ENCODE data around the gene DNAJC3. TPM values are rescaled to one million over a fixed set of nuclear protein-coding genes. Genes with fewer than 3 reads are reported as not detected.

The DNAJC3 gene
- total RNA-seq, 1 experiment from 2014 or later, result 113 TPM

DNA sequence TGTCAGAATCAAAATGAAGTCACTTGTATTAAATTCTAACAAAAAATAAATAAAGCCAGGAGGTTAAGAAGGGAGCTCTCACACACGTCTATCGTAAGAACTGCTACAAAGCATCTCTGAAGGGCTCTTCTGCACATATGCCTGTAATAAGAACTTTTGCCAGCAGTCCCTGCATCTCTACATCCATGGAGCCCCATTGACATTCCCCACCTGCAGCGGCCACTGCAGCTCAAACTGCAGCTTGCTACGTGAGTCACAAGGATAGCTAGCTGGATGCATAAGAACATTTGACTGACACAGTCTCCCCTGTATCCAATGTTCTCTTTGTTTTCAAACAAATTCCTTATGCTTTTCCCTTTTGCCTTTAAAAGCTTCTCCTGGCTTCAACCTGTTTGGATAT, 68.3 kb downstream of the DNAJC3 start:
- Mint-ChIP-seq H3K27ac (ENCODE audit: low read depth, unreplicated experiment) (no peak overlapping the region), H3K9me3 (ENCODE audit: unreplicated experiment) (no peaks in the 10 kb centered on the region), H3K4me1 (ENCODE audit: insufficient read depth, unreplicated experiment) (peaks cover 29% of the 10 kb centered on the region), H3K27me3 (ENCODE audit: insufficient read depth, unreplicated experiment) (no peaks in the 10 kb centered on the region), H3K4me3 (ENCODE audit: unreplicated experiment) (no peak overlapping the region), H3K36me3 (ENCODE audit: insufficient read depth, unreplicated experiment) (peaks cover 6% of the 10 kb centered on the region)
- TF ChIP-seq, protein P1, sequence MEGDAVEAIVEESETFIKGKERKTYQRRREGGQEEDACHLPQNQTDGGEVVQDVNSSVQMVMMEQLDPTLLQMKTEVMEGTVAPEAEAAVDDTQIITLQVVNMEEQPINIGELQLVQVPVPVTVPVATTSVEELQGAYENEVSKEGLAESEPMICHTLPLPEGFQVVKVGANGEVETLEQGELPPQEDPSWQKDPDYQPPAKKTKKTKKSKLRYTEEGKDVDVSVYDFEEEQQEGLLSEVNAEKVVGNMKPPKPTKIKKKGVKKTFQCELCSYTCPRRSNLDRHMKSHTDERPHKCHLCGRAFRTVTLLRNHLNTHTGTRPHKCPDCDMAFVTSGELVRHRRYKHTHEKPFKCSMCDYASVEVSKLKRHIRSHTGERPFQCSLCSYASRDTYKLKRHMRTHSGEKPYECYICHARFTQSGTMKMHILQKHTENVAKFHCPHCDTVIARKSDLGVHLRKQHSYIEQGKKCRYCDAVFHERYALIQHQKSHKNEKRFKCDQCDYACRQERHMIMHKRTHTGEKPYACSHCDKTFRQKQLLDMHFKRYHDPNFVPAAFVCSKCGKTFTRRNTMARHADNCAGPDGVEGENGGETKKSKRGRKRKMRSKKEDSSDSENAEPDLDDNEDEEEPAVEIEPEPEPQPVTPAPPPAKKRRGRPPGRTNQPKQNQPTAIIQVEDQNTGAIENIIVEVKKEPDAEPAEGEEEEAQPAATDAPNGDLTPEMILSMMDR (IDR thresholded peaks at IDR 0.05; ENCODE audit: unreplicated experiment), result no peak
- POLR2A ChIA-PET, result interaction anchor here (0.9 to 1.8 kb wide), 2 partner anchors 26 to 69 kb away, joined by 3 to 7 read pairs; partner anchors contain the start of gene DNAJC3
- BruUV-seq (replicated peaks), result no TSS peak
- CTCF ChIA-PET, result interaction anchor here (0.6 to 2.0 kb wide), 6 partner anchors 13 to 1364 kb away, joined by 3 to 6 read pairs (median 3); no protein-coding TSS in a partner anchor
- no peak for DNase-seq (ENCODE audit: unreplicated experiment)
- intact Hi-C loops (cut with micrococcal nuclease), result no loop called here

DNA sequence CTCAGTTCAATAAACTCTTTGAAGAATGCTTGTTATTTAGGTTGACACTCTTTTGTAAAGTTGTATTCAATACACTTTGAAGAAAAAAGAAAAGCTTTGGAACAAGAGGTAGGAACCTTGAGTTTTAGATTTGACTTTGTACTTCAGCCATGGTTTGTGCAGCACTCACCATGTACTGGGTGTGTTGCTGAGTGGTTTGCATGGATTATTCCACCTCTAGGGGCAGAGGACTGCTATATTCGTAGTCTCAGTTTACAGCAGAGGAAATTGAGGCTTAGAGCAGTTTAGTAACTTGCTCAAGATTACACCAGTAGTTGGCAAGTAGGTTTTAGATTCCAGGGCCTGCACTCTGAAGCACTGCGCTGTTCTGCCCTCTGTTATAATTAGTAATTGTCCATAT, 68.8 kb downstream of the DNAJC3 start:
- Mint-ChIP-seq H3K4me3 (ENCODE audit: unreplicated experiment) (no peak overlapping the region), H3K36me3 (ENCODE audit: insufficient read depth, unreplicated experiment) (peaks cover 6% of the 10 kb centered on the region), H3K4me1 (ENCODE audit: insufficient read depth, unreplicated experiment) (peaks cover 27% of the 10 kb centered on the region), H3K27me3 (ENCODE audit: insufficient read depth, unreplicated experiment) (no peaks in the 10 kb centered on the region), H3K27ac (ENCODE audit: low read depth, unreplicated experiment) (no peak overlapping the region), H3K9me3 (ENCODE audit: unreplicated experiment) (no peaks in the 10 kb centered on the region)
- POLR2A ChIA-PET, result interaction anchor here (1.8 kb wide), 1 partner anchor 69 kb away, joined by 7 read pairs; the partner anchor contains the start of gene DNAJC3
- no TSS peak for BruUV-seq (replicated peaks)
- no peak for DNase-seq (ENCODE audit: unreplicated experiment)
- TF ChIP-seq, protein P1 (IDR thresholded peaks at IDR 0.05; ENCODE audit: unreplicated experiment), result no peak
- intact Hi-C loops (cut with micrococcal nuclease), result no loop called here
- CTCF ChIA-PET, result interaction anchor here (0.8 to 2.0 kb wide), 3 partner anchors 12 to 88 kb away, joined by 3 to 6 read pairs (median 3); no protein-coding TSS in a partner anchor

DNA sequence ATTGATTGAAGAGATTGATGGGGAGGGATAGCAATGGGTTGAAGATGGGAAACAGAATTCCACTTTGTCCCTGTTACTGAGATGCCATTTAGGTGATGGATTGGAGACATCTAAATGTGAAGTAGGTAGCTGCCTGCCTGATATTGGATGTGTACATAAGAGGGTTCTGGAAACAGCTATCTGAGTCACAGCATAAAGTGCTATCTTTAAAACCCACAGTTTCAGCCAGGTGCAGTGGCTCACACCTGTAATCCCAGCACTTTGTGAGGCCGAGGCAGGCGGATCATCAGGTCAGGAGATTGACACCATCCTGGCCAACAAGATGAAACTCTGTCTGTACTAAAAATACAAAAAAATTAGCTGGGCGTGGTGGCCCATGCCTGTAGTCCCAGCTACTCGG, 72.6 kb downstream of the DNAJC3 start:
- DNase-seq (ENCODE audit: unreplicated experiment), result no peak
- Mint-ChIP-seq H3K27ac (ENCODE audit: low read depth, unreplicated experiment) (no peak overlapping the region), H3K27me3 (ENCODE audit: insufficient read depth, unreplicated experiment) (no peaks in the 10 kb centered on the region), H3K4me3 (ENCODE audit: unreplicated experiment) (no peak overlapping the region), H3K36me3 (ENCODE audit: insufficient read depth, unreplicated experiment) (no peaks in the 10 kb centered on the region), H3K9me3 (ENCODE audit: unreplicated experiment) (peaks cover 11% of the 10 kb centered on the region), H3K4me1 (ENCODE audit: insufficient read depth, unreplicated experiment) (peaks cover 15% of the 10 kb centered on the region)
- TF ChIP-seq, protein P1 (IDR thresholded peaks at IDR 0.05; ENCODE audit: unreplicated experiment), result no peak
- ChIA-PET POLR2A (interaction anchor here (0.5 to 2.4 kb wide), 5 partner anchors 26 to 1618 kb away, joined by 3 to 17 read pairs (median 5); partner anchors contain the start of gene DNAJC3), CTCF (interaction anchor here (1.0 to 2.2 kb wide), 4 partner anchors 34 to 125 kb away, joined by 4 to 8 read pairs (median 5); no protein-coding TSS in a partner anchor)
- intact Hi-C loops (cut with micrococcal nuclease), result no loop called here
- no TSS peak for BruUV-seq (replicated peaks)

DNA sequence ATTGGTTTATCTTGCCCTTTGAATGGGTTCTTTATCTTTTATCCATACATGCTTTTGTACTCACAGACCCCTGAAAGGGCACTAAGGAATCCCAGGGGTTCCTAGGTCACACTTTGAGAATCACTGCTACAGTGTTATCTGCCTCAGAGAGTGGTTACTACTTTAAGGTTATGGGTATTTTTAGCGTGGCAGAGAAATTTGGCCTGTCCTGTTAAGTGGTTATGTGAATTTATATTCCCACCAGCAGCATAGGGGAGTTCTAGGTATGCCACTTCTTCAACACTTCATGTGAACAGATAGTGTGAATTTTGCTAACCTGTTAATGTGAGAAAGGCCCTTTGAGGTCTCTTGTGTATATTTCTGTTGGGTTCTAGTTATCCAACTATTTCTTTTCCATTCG, 75.7 kb downstream of the DNAJC3 start:
- intact Hi-C loops (cut with micrococcal nuclease), result no loop called here
- BruUV-seq (replicated peaks), result no TSS peak
- ChIA-PET CTCF (no interaction called here), POLR2A (interaction anchor here (1.5 to 2.0 kb wide), 2 partner anchors 31 to 76 kb away, joined by 4 to 5 read pairs; partner anchors contain the start of gene DNAJC3)
- Mint-ChIP-seq H3K27ac (ENCODE audit: low read depth, unreplicated experiment) (peak overlapping the region; percentile 14), H3K27me3 (ENCODE audit: insufficient read depth, unreplicated experiment) (no peaks in the 10 kb centered on the region), H3K9me3 (ENCODE audit: unreplicated experiment) (peaks cover 11% of the 10 kb centered on the region), H3K4me3 (ENCODE audit: unreplicated experiment) (no peak overlapping the region), H3K4me1 (ENCODE audit: insufficient read depth, unreplicated experiment) (peaks cover 14% of the 10 kb centered on the region), H3K36me3 (ENCODE audit: insufficient read depth, unreplicated experiment) (peaks cover 11% of the 10 kb centered on the region)
- DNase-seq (ENCODE audit: unreplicated experiment), result no peak
- TF ChIP-seq, protein P1 (IDR thresholded peaks at IDR 0.05; ENCODE audit: unreplicated experiment), result no peak
